HepG2 (cell line): ENCODE measurements around the gene COPS7A. TPM values are rescaled to one million over a fixed set of nuclear protein-coding genes. Genes with fewer than 3 reads are reported as not detected.

Source experiments
- ARID5B ChIP-seq: IDR thresholded peaks from 2 replicates; pipeline ENCODE4 v1.4.0; 2020; ENCODE audit warnings: mild to moderate bottlenecking, missing genetic modification reagents
- CEBPB ChIP-seq: IDR thresholded peaks from 2 replicates; pipeline ENCODE4 v1.6.1; 2011; ENCODE audit warnings: low read depth, low read length, improper control_type of control experiment, borderline replicate concordance
- CSRNP1 ChIP-seq: sonication (generic); formaldehyde crosslinking; IDR thresholded peaks from 2 replicates; pipeline ENCODE4 v1.8.1; 2023; ENCODE audit warnings: mild to moderate bottlenecking, missing genetic modification reagents
- ERF ChIP-seq: IDR thresholded peaks from 2 replicates; pipeline ENCODE4 v1.6.1; 2018; ENCODE audit warnings: missing biosample characterization, missing genetic modification reagents
- EZH2 ChIP-seq: conservative IDR thresholded peaks from 2 replicates; pipeline ENCODE4 v1.6.1; 2012; ENCODE audit warnings: mild to moderate bottlenecking, low read depth, low read length, moderate library complexity
- HMGXB4 ChIP-seq, 2 experiments: sonication (generic) in 1 of 2; formaldehyde crosslinking in 1 of 2; IDR thresholded peaks; 2 replicates each; pipeline versions ENCODE4 v1.4.0 to v1.6.1; 2018 to 2020; ENCODE audit warnings: missing genetic modification reagents in 2 of 2, borderline replicate concordance in 1 of 2, low read depth in 1 of 2, mild to moderate bottlenecking in 1 of 2, missing biosample characterization in 1 of 2
- MBNL3 ChIP-seq: fragments of 250-450 bp; sonication (Bioruptor Pico); conservative IDR thresholded peaks from 2 replicates; pipeline ENCODE4 v1.8.0; 2022; ENCODE audit warnings: mild to moderate bottlenecking, inconsistent platforms
- MXD4 ChIP-seq: IDR thresholded peaks from 2 replicates; pipeline ENCODE4 v1.6.1; 2016; ENCODE audit warnings: mild to moderate bottlenecking, missing biosample characterization, missing genetic modification reagents
- PHB2 ChIP-seq: fragments of 450-650 bp; IDR thresholded peaks from 2 replicates; pipeline ENCODE4 v1.6.1; 2018; ENCODE audit not compliant: partially characterized antibody
- PRPF4 ChIP-seq: fragments of 200-400 bp; formaldehyde crosslinking; IDR thresholded peaks from 2 replicates; pipeline ENCODE4 v1.6.1; 2016; ENCODE audit warnings: low read length, low read depth; ENCODE audit not compliant: poor library complexity, severe bottlenecking
- RAD21 ChIP-seq: fragments of 450-650 bp; formaldehyde crosslinking; IDR thresholded peaks from 2 replicates; pipeline ENCODE4 v1.5.0; 2020; ENCODE audit warnings: mild to moderate bottlenecking
- SKIL ChIP-seq: sonication (generic); formaldehyde crosslinking; IDR thresholded peaks from 2 replicates; pipeline ENCODE4 v1.8.0; 2022; ENCODE audit warnings: missing genetic modification reagents, mild to moderate bottlenecking, moderate library complexity, borderline replicate concordance
- SMAD3 ChIP-seq: sonication (generic); formaldehyde crosslinking; IDR thresholded peaks from 2 replicates; pipeline ENCODE4 v1.4.0; 2020; ENCODE audit warnings: missing genetic modification reagents
- SP5 ChIP-seq: IDR thresholded peaks from 2 replicates; pipeline ENCODE4 v1.6.1; 2016; ENCODE audit warnings: low read depth, borderline replicate concordance
- ZBTB21 ChIP-seq: sonication (generic); formaldehyde crosslinking; IDR thresholded peaks from 2 replicates; pipeline ENCODE4 v1.4.0; 2020; ENCODE audit warnings: missing genetic modification reagents
- ZBTB37 ChIP-seq: sonication (generic); formaldehyde crosslinking; IDR thresholded peaks from 2 replicates; pipeline ENCODE4 v1.4.0; 2020; ENCODE audit warnings: mild to moderate bottlenecking, missing genetic modification reagents
- ZNF775 ChIP-seq: sonication (generic); formaldehyde crosslinking; IDR thresholded peaks from 2 replicates; pipeline ENCODE4 v1.4.0; 2020; ENCODE audit warnings: missing genetic modification reagents, mild to moderate bottlenecking, moderate library complexity, borderline replicate concordance
- polyA plus RNA-seq, 8 experiments: library from polyadenylated mRNA; depleted of rRNA in 3 of 8; stranded (reverse) in 7 of 8; unstranded in 1 of 8; fragments of >200 nt; fragmentation: Illumina TruSeq in 4 of 8; extraction: Trizol in 4 of 8; gene quantifications; 2 replicates each; pipeline versions ENCODE4 v1.2.1 to v1.2.3, GENCODE V29; 2011 to 2016; ENCODE audit warnings: low read depth in 4 of 8, missing spikeins in 1 of 8, mixed read lengths in 1 of 8; ENCODE audit not compliant: insufficient read depth in 1 of 8
- total RNA-seq, 5 experiments: library from RNA; depleted of rRNA; stranded (reverse); fragments of >200 nt; fragmentation: Illumina TruSeq; extraction: Trizol; gene quantifications; 2 replicates each; pipeline ENCODE4 v1.2.3, GENCODE V29; 2016; ENCODE audit warnings: low read depth in 1 of 5

The COPS7A gene
- total and polyA plus RNA-seq, 2 of the 13 experiments (the other 11 are each of a cell fraction or from before 2014, with no cell fraction given): 40.0 to 73.6 TPM

- peak; percentile 71 to 93; a peak in 3 of 4 replicates for TF ChIP-seq HMGXB4 (CRISPR knock-in tag; IDR thresholded peaks at IDR 0.05; ENCODE audit: borderline replicate concordance in 1 of 2, low read depth in 1 of 2)
- no peak for TF ChIP-seq PHB2
- no peak for TF ChIP-seq CEBPB
- no peak for TF ChIP-seq MBNL3 (CRISPR knock-in tag)
- no peak for TF ChIP-seq SKIL (CRISPR knock-in tag)
- no peak for TF ChIP-seq ZBTB37
- TF ChIP-seq SMAD3 (CRISPR knock-in tag): 0 out of 2 replicates have a peak, but pooled peaks have one; percentile 41
- no peak for TF ChIP-seq PRPF4
- peak; percentile 72 for TF ChIP-seq RAD21
- 0 out of 2 replicates have a peak, but pooled peaks have one; percentile 24 for TF ChIP-seq ARID5B (CRISPR knock-in tag)
- no peak for TF ChIP-seq ZNF775 (CRISPR knock-in tag)
- TF ChIP-seq ZBTB21 (CRISPR knock-in tag): no peak
- no peak for TF ChIP-seq ERF (CRISPR knock-in tag)
- no peak for TF ChIP-seq CSRNP1 (CRISPR knock-in tag)
- no peak for TF ChIP-seq MXD4 (CRISPR knock-in tag)
- TF ChIP-seq EZH2: no peak
- TF ChIP-seq SP5 (CRISPR knock-in tag): no peak
Measured at GRCh38 chr12:6766651-6767349, 43.0 kb downstream of the COPS7A start (continued).
